LHCN-M2 (cell line): ENCODE data around the gene SLC28A1. TPM values are rescaled to one million over a fixed set of nuclear protein-coding genes. Genes with fewer than 3 reads are reported as not detected.
A peak's percentile ranks its signal among the peaks of the same experiment; 100 is the strongest.
"Not testable (repeated sequence)": the region's sequence is repeated elsewhere in the genome, so short reads cannot be mapped to it uniquely, and the experiment has no call there.

Experiments used
- DNase-seq: peaks from one replicate; pipeline ENCODE4 v3.0.0-alpha.2; 2012; ENCODE audit warnings: low read depth
- total RNA-seq: library from RNA; depleted of rRNA; stranded (reverse); fragments of >200 nt; gene quantifications from 2 replicates; pipeline ENCODE4 v1.2.3, GENCODE V29; 2014

The SLC28A1 gene
- total RNA-seq, 1 experiment from 2014 or later, result not detected

DNA sequence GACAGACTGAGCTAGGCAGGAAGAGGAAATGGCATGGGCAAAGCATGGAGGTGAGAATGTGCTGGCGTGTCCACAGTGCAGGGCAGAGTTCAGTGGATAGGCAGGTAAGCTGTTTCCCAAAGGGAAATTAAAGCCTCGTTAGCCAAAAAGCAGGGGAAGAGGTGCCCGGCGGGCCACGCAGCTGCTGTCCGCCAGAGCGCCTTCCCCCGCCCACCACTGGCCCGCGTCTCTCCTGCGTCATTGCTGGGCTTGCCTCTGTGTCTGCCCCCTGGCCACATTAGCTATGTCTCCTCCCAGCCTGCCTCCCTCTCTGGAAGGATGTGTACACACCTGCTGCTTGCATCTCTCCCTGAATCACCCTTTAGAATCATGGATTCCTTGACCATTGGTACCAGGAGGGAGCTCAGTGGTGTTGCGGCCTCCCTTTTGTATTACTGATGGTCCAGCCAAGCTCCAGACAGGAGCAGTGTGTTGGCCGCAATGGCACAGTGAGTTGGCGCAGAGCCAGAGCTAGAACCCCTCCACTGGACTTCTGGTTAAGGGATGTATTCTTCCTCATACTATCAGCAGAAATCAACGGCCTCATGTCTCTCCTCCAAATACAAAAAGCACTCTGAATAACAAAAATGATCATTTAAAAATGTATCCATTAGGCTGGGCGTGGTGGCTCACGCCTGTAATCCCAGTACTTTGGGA is 26.6 kb downstream of the SLC28A1 start:
- DNase-seq, result no peak

DNA sequence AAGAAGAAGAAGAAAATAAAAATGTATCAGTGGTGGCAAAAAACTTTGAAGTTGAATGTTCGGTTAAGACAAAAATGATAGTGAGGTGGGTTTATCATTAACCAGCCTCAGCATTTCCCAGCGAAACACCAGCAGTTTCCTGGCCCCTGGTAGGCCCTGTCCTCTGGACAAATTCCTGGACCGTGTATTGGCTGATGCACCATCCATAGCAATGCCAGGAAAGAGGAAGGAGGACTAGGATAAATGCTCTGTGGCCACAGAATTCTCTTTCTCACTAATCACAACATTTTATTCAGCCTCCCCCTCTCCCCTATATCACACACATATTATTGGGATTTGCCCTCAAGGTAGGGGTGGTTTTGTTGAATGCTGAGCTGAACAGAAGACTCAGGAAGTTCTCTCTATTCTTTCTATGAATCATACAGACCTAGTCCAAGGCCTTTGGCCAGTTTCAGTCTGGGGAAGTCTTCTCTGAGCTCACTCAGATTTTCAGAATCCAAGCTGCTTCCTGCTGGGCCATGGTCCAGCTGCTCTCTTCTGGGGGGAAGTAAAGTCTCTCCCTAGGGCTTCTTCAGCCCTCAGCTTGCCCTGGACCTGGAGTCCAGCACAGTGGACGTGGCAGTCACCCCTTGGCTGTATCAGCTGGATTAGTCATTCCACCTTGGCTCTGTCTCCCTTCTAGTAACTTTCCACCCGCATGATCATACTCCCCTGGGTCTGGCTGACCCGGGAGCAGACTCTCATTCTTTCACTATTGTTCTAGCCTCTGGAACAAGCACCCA is 27.6 kb downstream of the SLC28A1 start:
- DNase-seq, result peak; percentile 96

DNA sequence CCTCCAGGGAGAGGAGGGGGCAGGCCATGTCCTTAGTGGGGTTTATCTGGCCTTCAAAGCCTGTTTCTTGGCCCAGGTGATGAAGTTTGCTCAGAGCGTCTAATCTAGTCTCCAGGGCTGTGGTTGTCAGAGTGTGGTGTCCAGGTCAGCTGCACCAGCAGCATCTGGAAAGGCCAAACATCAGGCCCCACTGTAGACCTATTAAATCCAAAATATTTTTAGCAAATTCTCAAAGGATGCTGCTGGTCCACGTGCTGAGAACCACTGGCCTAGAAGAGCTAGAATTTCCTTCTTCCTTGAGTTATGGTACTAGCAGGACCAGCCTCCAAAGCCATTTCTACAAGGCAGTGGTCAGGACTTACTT is 28.9 kb downstream of the SLC28A1 start:
- DNase-seq, result no peak

DNA sequence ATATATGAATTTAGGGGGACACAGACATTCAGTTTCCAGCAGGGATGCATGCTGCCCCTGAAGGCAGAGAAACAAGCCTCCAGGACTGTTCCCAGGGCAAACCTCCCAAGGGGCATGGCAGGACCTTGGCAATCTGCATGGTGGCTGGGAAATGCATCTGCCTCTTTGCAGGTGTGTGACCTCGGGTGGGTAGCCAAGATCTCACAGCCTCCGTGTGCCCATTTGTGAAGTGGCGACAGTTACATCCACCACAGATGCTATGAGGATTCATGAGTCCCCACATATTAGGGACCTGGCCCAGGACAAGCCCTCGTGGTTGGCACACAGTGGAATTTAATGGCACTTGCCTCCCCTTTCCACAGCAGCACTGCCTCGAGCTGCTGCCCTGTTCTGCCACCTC is 29.9 kb downstream of the SLC28A1 start:
- DNase-seq, result no peak

DNA sequence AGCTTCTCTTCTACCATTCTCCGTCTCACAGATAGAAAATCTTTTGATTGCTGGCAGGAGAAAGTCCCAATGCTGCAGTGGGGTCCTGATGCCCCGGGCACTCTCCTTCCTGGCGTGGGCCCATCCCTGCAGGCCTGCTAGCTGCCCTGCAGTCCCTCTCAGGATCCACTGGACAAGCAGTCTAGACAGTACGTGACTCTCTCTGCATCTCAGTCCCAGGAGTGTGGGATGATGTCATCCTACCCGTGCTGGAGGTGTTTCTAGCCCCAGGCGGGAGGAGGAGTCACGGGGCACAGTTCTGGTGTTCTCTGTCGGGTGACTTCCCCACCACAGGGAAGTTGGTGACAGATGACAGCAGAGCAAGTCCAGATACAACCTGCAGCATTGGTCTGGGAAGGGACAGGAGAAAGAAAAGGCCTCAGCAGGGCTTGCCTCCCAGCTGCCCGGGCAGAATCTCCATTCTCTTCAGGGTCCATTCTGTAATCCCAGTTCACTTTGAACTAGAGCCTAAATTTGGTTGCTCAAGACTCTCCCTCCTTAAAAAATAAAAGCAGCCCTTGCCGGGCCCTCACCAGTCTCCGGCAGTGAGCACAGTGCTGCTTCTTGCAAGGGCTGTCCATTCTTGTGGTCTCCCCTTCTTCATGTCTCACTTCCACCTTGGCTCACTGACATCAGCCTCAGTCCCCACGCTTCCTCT is 30.6 kb downstream of the SLC28A1 start:
- DNase-seq, result peak; percentile 69

DNA sequence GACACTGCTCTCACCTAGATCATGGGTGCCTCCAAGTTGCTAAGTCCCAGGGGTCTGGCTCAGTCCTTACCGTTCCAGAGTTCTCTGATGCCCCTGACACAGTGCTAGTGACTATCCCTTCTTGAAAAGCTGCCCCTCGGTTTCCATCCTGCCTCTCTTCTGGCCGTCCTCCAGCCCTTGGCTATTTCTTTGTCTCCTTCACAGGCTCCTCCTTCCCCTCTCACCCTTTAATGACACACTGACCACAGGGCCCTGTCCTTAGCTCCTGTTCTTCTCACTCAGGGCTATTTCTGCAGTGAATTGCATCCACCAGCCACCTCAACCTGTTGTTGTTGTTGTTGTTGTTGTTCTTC is 31.1 kb downstream of the SLC28A1 start:
- no peak for DNase-seq

DNA sequence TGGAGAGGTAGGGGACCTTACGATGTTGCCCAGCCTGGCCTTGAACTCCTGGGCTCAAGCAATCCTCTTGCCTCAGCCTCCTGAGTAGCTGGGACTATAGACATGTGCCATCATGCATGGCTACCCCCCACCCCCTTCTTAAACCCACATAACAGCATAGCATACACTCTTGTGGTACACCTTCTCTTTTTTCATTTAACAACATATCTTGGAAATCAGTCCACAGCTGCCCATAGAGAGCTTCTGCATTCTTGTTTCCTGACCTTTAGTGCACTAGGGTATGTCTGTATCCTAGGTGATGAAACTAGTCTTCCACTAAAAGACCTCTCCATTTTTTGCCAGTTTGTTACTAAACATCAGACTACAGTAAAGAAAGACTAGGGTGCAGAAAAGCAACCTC is 33.0 kb downstream of the SLC28A1 start:
- DNase-seq, result no peak

DNA sequence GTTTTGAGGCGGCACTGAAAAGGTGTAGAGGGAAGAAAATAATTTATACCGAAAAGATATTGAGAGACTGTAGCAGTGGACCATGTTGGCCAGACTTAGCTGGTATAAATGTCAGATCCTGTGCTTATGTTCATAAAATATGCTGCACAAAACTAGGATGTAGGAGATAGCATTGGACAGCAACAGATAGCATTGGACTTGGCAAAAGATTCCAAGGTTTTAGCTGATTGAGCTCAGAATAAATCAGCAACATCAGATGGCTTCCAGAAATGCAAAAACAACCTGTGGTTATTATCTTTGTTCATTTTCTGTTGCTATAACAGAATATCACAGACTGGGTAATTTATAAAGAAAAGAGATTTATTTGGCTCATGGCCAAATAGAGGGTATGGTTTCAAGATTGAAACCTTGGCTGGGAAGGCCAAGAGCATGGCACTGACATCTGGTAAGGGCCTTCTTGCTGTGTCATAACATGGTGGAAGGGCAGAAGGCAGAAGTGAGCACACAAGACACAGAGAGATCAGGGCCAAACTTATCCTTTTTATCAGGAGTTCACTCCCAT is 34.7 kb downstream of the SLC28A1 start:
- DNase-seq, result no peak

DNA sequence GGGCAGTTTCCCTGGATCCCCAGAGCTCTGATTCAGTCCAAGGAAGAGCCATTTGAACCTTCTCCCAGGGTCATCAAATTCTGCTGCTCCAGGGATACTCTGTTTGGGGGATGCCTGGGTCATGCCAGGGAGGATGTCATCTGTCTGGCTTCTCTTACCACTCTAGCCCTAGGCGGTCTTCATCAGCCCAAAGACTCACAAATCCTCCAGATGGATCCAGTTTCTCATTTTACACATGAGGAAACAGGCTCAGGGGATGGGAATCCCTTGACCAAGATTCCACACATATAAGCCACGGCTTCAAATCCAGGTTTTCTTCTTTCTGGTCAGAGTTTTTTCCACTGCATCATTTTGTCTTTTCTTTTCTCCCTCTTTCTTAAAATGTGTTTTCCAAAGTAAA is 36.7 kb downstream of the SLC28A1 start:
- DNase-seq, result no peak

DNA sequence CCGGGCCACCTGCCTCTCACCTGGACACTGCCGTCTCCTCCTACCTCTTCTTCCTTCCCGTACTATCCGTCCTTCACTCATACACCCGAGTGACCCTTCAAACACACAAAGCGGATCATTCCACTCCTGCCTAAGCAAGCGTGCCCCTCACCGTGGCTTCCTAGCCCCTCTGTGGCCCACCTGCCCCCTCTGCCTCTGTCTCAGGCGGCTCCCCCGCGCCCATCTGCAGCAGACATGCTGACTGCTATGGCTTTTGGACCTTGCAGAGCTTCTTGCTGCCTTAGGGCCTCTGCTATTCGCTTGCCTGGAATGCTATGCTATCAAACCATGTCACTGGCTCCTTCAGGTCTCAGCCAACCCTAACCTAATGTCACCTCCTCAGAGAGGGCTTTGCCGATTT is 38.1 kb downstream of the SLC28A1 start:
- DNase-seq, result no peak

DNA sequence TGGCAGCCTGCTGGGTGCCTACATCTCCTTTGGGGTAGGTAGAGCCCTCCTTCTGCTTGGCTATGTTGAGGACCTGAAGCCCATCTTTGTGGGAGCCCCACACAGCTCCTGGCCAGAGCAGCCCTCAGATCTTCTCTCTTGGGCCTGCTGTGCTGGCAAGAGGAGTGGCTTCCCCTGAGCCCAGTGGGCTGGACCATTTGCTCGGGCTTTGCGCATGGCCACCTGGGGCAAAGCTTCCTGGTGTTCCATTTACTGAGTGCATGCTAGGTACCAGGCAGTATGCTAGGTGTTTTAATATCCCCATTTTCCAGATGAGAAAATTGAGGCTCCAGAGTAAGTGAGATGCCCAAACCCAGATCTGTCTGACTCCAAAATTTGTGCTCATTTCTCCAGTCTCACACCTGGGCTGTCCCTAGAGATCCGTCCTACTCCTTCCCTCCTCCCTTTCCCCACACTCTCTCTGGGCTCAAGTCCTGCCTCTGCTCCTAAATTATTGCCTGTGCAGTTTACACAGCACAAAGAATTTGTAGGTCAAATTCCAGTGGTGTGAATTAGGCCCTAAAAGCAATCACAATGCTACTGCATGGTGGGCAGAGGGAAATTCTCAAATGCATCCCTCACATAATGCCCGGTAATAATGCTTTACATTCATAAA is 39.7 kb downstream of the SLC28A1 start:
- no peak for DNase-seq

DNA sequence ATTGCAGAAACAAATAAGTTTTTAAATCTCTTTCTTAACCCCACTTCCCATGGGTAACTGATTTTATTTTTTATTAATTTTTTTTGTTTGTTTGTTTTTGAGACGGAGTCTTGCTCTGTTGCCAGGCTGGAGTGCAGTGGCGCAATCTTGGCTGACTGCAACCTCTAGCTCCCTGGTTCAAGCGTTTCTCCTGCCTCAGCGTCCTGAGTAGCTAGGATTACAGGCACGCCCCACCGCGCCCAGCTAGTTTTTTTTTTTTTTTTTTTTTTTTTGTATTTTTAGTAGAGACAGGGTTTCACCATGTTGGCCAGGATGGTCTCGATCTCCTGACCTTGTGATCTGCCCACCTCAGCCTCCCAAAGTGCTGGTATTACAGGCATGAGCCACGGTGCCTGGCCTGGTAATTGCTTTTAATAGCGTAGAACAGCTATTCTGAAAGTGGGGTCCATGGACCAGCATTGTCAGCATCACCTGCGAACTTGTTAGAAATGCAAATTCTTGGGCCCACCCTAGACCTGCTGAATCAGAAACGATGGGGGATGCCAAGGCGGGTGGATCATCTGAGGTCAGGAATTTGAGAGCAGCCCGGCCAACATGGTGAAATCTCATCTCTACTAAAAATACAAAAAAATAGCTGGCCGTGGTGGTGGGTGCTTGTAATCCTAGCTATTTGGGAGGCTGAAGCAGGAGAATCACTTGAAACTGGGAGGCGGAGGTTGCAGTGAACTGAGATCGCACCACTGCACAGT is 40.5 kb downstream of the SLC28A1 start:
- DNase-seq, result not testable (repeated sequence)

DNA sequence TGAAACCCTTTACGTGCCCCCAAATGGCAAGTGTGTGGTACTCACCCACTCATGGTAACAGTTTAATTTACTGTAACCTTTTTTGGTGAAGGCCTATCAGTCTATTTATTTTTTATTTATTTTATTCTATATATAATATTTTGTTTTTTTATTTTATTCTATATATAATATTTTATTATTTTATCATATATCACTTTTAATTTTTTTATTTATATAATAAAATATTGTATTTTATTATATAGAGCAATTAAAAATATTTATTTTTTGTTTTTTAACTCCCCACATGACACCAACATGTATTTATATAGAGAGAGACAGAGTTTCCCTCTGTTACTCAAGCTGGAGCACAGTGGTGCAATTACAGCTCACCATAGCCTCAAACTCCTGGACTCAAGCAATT is 41.4 kb downstream of the SLC28A1 start:
- DNase-seq, result no peak

DNA sequence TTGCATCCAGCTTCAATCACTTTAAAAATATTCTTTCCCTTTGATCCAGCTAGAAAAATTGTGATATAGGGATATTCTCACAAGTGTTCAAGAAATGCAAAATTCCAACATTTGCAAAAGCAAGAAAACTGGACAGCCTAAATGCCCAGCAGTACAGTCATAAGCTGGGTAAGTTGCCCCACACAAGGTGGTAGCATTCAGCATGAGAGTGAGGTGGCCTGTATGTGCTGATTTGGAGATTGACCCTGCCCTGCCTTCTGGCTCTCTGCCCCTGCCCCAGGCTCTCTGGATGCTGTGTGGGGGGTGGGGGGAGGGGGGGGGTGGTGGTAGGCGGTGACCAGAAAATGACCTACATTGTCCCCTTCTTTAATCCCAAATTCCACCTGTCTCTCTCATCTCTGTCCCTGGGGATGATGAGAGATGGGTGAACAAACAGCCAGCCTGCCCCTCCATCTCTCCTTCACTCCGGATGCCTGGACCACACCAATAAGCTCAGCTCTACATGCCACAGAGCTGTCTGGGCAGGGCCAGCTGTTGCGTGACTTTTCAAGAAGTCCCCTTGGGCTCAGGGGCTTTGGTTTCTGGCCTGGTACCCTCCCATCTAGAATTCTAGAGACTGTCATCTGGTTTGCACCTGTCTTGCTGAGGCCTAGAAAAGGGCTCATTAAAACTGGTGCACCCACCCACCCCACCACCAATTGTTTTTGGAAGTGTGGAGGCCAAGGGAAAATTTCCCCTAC is 42.2 kb downstream of the SLC28A1 start:
- DNase-seq, result no peak

DNA sequence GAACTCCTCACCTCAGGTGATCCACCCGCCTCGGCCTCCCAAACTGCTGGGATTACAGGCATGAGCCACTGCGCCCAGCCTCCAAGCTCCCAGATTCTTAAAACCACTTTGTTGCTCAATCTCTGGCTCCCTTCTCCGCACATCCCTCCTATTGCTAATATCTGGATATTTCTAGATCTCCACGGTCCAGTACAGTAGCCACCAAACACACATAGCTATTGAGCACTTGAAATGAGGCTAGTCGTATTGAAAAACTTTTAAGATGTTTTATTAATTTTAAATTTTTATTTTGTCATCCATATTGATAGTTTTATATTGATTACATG is 44.3 kb downstream of the SLC28A1 start:
- no peak for DNase-seq

DNA sequence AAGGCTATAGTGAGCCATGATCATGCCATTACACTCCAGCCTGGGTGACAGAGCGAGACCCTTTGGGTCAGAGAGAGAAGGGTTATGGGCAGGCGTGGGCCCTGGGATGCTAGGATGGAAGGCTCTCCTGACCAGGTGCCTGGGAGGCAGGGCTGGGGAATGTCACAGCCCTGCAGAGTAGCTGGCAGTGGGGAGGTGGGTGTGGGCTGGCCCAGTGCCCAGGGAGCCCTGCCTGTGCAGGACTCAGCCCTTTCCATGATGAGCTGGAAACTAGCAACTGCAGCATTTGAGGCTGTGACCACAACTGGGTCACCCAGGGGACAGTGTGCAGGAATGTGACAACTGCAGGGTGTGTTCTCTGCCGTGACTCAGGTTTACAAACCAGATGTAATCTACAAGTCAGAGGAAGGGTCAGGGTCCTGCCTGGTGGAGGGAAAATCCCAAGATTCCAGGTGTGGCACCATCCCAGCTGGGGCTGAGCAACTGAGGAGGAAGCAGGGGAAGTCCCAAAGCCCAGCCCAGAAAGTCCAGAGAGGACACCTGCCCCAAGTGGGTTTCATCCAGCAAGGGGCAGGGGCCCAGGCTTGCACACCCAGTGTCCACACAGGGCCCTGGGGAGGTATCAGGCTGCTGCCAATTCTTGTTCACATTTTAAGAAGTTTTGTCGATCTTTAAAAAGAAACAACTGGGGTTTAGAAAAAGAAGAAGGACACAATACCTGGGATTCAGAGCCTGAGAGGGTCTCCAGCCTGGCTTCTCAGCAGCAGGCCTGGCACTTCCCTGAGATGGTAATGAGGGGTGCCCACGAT is 45.5 kb downstream of the SLC28A1 start:
- DNase-seq, result peak; percentile 86

DNA sequence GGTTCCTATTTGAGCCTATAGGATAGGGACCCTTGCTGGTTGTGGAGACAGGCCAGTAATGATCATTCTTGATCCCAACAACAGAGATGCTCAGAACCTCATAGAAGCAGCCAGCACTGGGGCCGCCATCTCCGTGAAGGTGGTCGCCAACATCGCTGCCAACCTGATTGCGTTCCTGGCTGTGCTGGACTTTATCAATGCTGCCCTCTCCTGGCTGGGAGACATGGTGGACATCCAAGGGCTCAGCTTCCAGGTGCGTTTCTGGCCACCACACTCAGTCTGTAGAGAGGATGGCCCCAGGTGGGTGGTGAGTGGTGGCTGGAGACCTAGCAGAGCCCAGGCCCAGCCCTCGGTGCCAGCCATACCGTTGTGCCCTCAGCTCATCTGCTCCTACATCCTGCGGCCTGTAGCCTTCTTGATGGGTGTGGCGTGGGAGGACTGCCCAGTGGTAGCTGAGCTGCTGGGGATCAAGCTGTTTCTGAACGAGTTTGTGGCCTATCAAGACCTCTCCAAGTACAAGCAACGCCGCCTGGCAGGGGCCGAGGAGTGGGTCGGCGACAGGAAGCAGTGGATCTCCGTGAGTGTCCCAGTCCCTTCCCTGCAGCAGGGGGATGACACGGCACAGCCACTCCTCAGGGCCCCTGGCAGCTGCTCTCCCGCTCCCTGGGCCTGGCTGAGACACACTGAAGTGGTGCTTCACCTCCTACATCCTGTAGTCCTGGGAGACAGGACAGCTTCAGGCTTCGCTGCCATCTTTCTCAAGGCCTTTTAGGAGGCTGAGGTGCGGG is 50.7 kb downstream of the SLC28A1 start:
- DNase-seq, result no peak

DNA sequence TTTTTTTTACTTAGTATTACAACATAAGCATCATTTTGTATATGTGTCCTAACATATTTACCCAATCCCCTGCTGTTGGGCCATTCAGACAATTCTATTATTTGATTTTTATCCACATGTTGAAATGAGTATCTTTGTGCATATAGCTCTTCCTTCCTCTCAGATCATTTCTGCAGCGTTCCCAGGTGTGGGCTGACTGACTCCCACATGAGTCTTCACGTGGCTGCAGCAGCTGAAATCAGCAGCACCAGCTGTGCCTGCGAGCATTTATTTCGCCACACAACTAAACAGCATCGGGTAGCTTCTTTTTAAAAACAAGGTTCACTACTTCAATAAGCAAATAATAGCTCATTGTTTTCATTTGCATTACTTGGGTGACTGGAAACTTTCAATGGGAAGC is 52.7 kb downstream of the SLC28A1 start:
- peak; percentile 48 for DNase-seq

DNA sequence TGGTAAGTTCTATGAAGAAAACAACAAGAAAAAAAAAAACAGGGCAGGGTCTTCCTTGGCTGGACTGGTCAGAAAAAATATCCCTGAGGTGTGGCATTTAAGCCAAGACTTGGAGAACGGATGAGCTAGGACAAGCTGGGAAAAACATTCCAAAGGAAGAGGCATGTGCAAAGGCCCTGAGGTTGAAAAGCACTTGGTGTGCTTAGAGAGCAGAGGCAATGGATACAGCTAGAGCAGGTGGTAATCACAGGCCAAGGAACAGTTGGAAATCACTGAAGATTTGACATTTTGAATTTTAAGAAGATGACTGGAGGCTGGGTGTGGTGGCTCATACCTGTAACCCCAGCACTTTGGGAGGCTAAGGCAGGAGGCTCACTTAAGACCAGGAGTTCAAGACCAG is 54.3 kb downstream of the SLC28A1 start:
- no peak for DNase-seq
